T-helper 1 cell treated with Interleukin-12 subunit alpha and Interleukin-12 subunit beta and Interleukin-4 antibody, amounts not matched to agents 30 μg/mL and 1 μg/mL, for 36 hours (primary cell): ENCODE measurements around the gene FOXRED2.

ENCODE experiments used
- H3K27ac Mint-ChIP-seq: one replicate; pipeline ENCODE4 v1.8.0; 2021; ENCODE audit warnings: mild to moderate bottlenecking, mixed read lengths
- H3K27me3 Mint-ChIP-seq: one replicate; pipeline ENCODE4 v1.8.0; 2021; ENCODE audit warnings: low read depth, mixed read lengths
- H3K36me3 Mint-ChIP-seq: one replicate; pipeline ENCODE4 v1.8.0; 2021; ENCODE audit warnings: low read depth, mixed read lengths
- H3K4me1 Mint-ChIP-seq: one replicate; pipeline ENCODE4 v1.8.0; 2021; ENCODE audit warnings: low read depth, mixed read lengths
- H3K4me3 Mint-ChIP-seq: one replicate; pipeline ENCODE4 v1.8.0; 2021; ENCODE audit warnings: mild to moderate bottlenecking, moderate library complexity, mixed read lengths
- H3K9me3 Mint-ChIP-seq: one replicate; pipeline ENCODE4 v1.8.0; 2021; ENCODE audit warnings: mixed read lengths

The FOXRED2 gene

DNA sequence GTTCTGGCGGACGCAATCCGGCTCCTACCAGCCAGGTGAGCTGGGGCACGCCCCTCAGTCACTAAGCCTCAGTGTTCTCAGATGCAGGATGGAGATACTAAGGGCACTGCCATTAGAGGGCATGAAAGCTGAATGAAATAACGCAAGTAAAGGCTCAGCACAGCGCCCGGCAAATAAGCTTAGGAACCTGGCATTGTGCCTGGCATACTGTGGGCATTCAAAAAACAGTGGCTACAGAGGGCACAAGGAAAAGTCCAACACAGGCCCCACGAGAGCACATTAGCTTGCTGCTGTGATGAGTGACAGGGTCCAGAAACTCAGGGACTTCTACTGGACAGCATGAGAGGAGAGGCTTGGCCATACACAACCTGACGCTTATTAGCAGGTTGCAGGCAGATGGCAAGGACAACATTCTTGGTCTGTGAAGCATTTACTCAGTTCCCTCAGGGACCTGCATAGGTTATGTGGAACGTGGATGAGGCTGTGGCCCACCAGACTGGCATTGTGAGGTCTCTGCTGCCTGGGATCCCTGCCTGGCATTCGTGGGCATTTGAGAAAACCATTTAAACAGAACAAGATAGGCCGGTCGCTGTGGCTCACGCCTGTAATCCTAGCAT, 37.6 kb downstream of the FOXRED2 start:
- Mint-ChIP-seq H3K36me3 (peaks cover 19% of the 10 kb centered on the region), H3K4me3 (no peak overlapping the region), H3K4me1 (peaks cover 23% of the 10 kb centered on the region), H3K27me3 (no peaks in the 10 kb centered on the region), H3K27ac (no peak overlapping the region), H3K9me3 (no peaks in the 10 kb centered on the region)

DNA sequence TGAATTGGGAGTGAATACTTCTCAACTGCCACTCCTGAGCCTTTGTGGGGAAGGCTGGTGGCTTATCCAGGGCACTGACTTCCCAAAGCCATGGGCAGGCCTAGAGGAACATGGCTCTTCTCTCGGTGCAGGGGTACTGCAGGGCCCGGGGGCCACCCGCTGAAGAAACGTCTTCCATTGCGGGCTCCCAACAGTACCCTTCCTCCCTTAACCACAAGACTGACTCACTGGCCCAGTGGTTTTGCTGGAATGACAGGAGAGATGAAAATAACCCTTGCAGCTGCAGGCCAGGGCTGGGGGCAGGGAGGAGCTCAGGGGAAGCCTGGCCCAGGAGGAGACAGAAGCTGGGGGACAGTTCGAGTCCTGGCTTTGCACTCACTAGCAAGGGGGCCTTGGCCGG, 38.9 kb downstream of the FOXRED2 start:
- Mint-ChIP-seq H3K27ac (no peak overlapping the region), H3K36me3 (peaks cover 19% of the 10 kb centered on the region), H3K4me3 (no peak overlapping the region), H3K27me3 (no peaks in the 10 kb centered on the region), H3K4me1 (peaks cover 23% of the 10 kb centered on the region), H3K9me3 (no peaks in the 10 kb centered on the region)

DNA sequence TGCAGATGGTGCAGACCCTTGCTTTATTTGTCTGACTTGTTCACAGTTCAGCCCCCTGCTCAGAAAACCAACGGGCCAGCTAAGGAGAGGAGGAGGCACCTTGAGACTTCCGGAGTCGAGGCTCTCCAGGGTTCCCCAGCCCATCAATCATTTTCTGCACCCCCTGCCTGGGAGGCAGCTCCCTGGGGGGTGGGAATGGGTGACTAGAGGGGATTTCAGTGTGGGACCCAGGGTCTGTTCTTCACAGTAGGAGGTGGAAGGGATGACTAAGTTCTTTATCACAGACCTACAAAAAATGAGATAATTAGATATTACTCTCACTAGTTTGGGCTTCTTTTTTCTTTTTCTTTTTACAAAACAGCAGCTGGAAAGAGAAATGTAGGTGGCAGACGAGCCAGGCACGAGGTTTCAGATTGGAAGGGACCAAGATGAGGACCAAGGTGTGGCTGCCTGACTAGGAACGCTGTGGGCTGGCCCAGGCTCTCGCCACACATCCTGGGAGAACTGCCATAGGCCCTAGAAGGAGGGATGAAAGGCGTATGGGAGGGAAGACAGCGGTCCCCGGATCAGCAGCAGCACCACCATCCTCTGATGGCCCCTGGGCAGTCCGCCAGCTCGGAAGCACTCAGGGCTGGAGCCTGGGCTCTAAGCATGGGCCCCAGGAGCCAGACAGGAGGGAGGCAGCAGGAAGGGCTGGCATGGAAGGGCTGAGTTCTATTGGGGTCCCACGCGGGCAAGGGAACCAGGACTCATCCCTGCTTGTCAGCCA, 39.6 kb downstream of the FOXRED2 start:
- Mint-ChIP-seq H3K4me3 (no peak overlapping the region), H3K36me3 (peaks cover 17% of the 10 kb centered on the region), H3K27ac (peak overlapping the region; percentile 59), H3K27me3 (no peaks in the 10 kb centered on the region), H3K4me1 (peaks cover 23% of the 10 kb centered on the region), H3K9me3 (no peaks in the 10 kb centered on the region)

DNA sequence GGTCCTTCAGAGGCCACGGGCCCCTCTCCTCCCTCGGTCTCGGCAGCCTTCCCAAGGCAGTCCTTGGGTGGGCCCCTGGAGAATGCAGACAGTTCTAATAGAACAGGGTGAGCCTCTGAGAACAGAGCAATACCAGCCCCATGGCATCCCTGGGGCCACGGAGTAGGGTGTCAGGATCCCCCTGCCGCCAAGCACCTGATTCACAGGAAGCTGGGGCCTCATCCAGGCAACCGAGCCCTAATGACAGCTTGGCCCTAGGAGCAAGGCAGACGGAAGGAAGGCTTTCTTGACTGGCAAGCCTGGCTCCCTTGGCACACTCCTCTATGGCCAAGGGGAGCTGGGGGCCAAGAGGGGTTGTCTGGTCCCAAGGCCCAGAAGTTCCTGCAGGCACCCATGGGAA, 40.6 kb downstream of the FOXRED2 start:
- H3K36me3 Mint-ChIP-seq, result peaks cover 12% of the 10 kb centered on the region
- H3K4me1 Mint-ChIP-seq, result peaks cover 23% of the 10 kb centered on the region
- no peaks in the 10 kb centered on the region for H3K27me3 Mint-ChIP-seq
- H3K4me3 Mint-ChIP-seq, result no peak overlapping the region
- H3K9me3 Mint-ChIP-seq, result no peaks in the 10 kb centered on the region
- no peak overlapping the region for H3K27ac Mint-ChIP-seq

DNA sequence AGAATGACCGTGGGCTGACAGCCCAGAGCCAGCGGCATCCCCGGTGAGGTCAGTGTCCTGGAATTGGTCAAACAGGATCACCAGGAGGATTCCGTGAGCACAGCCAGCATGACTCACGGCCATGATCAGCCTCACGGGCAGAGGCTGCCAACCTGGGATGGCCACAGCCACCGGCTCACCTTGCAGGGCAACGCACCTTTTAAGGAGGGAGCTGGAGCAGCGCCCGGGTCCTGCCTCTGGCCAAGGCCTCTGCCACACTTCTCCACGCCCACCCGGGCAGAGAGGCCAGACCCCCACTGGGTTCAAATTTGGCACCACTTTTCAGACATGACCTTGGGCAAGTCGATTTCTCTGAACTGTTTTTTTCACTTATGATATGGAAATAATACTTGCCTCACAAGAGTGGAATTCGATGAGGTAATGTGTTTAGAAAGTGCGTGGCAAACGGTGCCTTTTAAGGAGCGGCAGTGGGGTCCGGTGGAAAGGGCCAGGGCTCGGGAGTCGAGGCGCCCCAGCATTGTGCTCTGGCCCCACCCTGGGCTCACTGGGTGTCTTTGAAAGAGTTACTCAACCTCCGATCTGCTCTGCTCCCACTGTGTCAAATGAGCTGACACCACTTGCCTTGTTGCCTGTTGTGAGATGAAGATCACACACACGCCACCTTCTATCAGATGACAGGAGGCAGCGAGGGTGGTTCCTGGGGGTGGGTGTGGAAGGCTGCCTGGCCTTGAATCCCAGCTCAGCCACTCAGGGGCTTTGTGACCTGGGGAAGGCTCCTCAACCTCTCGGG, 41.4 kb downstream of the FOXRED2 start:
- no peak overlapping the region for H3K27ac Mint-ChIP-seq
- peaks cover 11% of the 10 kb centered on the region for H3K36me3 Mint-ChIP-seq
- no peaks in the 10 kb centered on the region for H3K27me3 Mint-ChIP-seq
- peaks cover 22% of the 10 kb centered on the region for H3K4me1 Mint-ChIP-seq
- H3K4me3 Mint-ChIP-seq, result no peak overlapping the region
- no peaks in the 10 kb centered on the region for H3K9me3 Mint-ChIP-seq

DNA sequence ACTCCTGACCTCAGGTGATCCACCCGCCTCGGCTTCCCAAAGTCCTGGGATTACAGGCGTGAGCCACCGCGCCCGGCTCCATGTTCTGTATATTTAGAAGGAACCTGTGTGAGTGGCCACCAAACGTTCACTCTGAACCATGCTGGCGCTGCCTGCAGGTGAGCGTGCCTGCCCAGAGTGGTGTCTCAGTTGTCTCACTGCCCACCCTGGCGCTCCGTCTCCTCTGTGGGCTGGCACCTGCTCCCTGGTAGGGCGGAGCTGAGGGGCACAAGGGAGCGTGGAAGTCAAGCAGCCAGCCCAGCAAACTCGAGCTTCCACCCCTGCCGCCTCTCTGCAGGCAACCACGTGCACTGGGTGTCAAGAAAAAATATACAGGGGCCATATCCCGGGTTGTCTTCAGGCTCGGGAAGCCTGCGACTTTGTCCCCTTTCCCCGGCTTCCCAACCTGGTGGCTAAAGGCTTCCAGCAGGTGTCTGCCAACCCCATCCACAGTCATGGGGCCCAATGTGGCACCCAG, 42.1 kb downstream of the FOXRED2 start:
- Mint-ChIP-seq H3K4me3 (no peak overlapping the region), H3K27me3 (no peaks in the 10 kb centered on the region), H3K27ac (no peak overlapping the region)

DNA sequence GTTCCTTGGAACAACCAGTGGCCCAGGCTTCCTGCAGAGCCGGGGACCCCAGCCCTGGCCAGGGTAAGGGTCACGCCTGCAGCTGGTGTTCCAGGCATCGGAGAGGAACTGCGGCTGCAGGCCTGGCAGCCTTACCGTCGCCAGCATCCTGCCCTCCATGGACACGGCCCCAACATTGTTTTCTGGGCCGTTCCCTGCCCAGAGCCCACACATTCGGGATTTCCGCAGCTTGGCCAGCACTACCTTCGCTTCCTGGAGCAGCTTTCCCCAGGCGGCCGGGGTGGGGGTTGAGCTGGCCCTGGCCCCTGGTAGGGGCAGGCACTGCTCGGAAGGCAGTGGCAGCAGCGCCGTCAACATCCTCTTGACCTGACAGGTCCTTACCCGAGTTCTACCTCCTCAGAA, 43.1 kb downstream of the FOXRED2 start:
- Mint-ChIP-seq H3K27ac (no peak overlapping the region), H3K36me3 (peaks cover 7% of the 10 kb centered on the region), H3K27me3 (no peaks in the 10 kb centered on the region), H3K9me3 (no peaks in the 10 kb centered on the region), H3K4me1 (peaks cover 14% of the 10 kb centered on the region), H3K4me3 (no peak overlapping the region)

More for the DNA sequence above, 42.1 kb downstream of the FOXRED2 start:
- no peaks in the 10 kb centered on the region for H3K9me3 Mint-ChIP-seq
- peaks cover 15% of the 10 kb centered on the region for H3K4me1 Mint-ChIP-seq
- peaks cover 7% of the 10 kb centered on the region for H3K36me3 Mint-ChIP-seq

DNA sequence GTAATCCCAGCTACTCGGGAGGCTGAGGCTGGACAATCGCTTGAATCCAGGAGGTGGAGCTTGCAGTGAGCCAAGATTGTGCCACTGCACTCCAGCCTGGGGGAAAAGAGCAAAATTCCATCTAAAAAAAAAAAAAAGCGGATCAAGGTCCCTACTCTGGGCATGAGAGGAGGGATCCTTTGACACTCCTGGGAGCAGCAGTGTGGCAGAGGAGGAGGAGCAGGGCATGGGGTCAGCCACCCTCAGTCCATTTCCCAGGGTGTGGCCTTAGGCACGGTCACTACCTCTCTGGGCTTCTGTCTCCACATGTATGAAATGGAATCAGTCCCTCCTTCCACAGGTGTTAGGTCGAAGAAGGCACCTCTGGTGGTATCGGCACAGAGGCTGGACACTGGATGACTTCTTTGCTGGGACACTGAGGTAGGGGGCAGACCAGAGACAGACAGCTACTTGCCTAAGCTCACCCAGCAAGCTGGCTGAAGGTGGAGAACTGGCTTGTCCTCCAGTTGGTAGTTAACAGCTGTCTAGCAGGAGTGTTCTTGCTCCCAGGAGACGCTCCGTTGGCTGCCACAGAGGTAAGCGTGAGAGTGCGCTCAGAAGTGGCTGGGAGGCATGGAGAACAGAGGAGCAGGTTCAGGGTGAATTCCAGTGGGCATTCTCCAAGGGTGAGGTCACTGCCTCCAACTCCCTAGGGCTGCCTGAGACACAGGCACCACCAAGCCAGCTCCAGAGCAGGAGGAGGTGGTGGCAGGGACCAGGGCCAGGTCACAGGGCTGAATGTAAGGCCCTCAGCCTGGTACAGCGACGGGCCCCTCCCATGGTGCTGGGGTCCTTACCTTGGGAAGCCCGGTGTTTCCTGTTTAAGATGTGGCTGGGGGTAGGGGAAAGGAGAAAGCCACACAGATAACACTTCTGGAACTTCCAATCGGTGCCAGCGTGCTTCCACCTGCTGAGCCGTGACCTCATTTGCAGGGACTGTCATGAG, 44.9 kb downstream of the FOXRED2 start:
- Mint-ChIP-seq H3K36me3 (peaks cover 3% of the 10 kb centered on the region), H3K4me3 (no peak overlapping the region), H3K27ac (no peak overlapping the region)

DNA sequence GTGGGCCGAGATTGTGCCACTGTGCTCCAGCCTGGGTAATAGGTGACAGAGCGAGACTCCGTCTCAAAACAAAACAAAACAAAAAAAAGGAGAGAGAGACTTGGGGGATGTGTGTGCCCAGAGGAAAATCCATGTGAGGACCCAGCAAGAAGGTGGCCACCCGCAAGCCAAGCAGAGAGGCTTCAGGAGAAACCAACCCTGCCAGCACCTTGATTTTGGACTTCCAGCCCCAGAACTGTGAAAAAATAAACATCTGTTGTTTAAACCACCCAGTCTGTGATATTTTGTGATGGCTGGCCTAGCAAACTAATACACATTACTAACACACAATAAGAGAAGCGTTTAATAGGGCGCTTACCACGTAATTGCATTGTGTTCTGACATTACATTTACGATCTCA, 46.6 kb downstream of the FOXRED2 start:
- Mint-ChIP-seq H3K27ac (no peak overlapping the region), H3K4me3 (no peak overlapping the region), H3K36me3 (no peaks in the 10 kb centered on the region), H3K27me3 (no peaks in the 10 kb centered on the region), H3K4me1 (peaks cover 16% of the 10 kb centered on the region), H3K9me3 (no peaks in the 10 kb centered on the region)

More for the DNA sequence above, 44.9 kb downstream of the FOXRED2 start:
- Mint-ChIP-seq H3K27me3 (no peaks in the 10 kb centered on the region), H3K4me1 (peaks cover 10% of the 10 kb centered on the region), H3K9me3 (no peaks in the 10 kb centered on the region)

DNA sequence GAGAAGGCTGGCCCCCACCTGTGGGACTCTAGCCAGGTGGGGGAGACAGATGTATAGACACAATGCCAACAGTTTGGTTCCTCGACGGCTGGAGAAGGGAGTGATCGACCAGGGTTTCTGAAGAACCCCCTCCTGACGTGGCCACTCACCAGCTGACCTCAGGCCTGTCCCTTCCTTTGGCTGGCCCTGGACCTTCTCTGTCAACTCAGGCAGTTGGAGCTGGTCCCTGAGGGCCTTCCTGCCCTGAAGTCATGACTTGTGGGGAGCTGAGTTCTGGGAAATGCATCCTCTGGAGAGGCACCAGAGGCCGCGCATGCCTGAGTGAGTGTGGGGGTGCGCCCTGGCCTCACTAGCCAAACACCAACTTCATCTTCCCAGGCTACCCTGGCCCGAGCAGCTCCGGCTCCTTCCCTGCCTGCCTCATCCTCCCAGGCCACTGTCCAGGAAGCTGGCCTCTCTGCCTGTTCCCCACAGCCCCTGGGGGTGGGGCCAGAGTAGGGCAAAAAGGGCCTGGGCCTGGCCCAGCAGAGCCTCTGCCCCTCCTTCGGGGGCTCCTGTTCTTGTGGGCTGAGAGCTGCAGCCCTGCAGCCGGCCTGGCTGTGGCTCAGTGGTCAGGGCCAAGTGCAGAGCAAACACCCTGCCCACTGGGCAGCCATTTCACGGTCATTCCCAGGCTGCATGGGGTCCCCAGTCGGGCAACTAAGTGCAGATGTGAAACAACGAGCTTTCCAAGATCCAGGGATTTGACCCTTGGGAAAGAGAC, 49.0 kb downstream of the FOXRED2 start:
- Mint-ChIP-seq H3K4me1 (peaks cover 26% of the 10 kb centered on the region), H3K27ac (peak overlapping the region; percentile 3)

DNA sequence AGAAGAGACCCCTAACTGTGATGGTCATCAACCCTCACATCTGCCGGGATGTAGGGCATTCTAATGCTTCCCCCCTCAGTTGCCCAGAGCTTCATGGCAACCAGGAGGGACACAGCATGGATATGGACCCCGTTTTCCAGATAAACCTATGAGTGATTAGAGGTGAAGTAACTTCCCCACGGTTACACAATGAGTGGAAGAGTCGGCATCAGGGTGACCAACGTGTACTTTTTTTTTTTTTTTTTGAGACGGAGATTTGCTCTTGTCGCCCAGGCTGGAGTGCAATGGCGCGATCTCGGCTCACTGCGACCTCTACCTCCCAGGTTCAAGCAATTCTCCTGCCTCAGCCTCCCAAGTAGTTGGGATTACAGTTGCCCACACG, 50.4 kb downstream of the FOXRED2 start:
- Mint-ChIP-seq H3K9me3 (no peaks in the 10 kb centered on the region), H3K4me1 (peaks cover 38% of the 10 kb centered on the region), H3K36me3 (no peaks in the 10 kb centered on the region), H3K4me3 (peak overlapping the region; percentile 65), H3K27ac (peak overlapping the region; percentile 61), H3K27me3 (no peaks in the 10 kb centered on the region)

More for the DNA sequence above, 49.0 kb downstream of the FOXRED2 start:
- H3K9me3 Mint-ChIP-seq, result no peaks in the 10 kb centered on the region
- no peaks in the 10 kb centered on the region for H3K36me3 Mint-ChIP-seq
- H3K27me3 Mint-ChIP-seq, result no peaks in the 10 kb centered on the region
- H3K4me3 Mint-ChIP-seq, result no peak overlapping the region

DNA sequence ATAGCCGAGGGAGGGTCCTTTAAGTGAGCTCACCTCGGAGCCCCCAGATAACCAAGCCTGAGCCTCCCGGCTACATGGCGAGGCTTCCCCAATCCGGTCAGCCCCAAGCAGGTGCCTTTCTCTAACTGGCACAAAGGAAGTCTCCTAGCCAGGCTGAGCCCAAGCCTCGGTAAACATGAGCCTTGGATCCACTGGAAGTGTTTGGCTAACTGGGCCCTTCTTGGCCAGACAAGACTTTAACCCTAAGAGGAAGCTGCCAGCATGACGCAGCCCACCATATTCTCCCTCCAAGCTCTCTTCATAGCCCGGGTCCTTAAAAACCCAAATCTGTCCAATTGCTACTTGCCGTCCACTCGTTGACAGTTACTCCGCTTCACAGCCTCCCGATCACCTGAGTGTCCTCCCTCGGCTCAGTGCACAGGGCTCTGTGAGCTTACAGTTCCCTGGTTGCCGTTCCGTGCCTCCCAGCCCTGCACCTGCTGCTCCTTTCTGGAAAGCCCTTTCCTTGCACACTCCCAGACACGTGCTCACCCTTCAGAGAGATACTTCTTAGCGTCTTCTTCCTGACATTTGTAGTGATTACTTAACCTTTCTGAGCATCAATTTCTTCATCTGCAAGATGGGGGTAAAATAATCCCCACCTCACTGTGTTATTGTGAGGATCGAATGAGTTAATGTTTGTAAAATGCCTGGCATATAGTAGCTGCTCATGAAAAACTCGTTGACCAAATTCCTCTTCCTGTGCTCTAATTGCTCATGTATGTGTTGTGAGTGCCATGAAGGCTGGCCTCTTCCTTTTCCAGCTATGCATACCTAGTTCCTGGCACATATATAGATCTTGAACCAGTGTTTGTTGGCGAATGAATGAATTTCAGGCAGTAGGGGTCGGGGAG, 51.0 kb downstream of the FOXRED2 start:
- H3K36me3 Mint-ChIP-seq, result no peaks in the 10 kb centered on the region

More for the DNA sequence above, 51.0 kb downstream of the FOXRED2 start:
- peaks cover 37% of the 10 kb centered on the region for H3K4me1 Mint-ChIP-seq
- H3K27me3 Mint-ChIP-seq, result no peaks in the 10 kb centered on the region
- H3K4me3 Mint-ChIP-seq, result peak overlapping the region; percentile 65
- H3K27ac Mint-ChIP-seq, result peak overlapping the region; percentile 67
- H3K9me3 Mint-ChIP-seq, result no peaks in the 10 kb centered on the region
